Stimulated activated CD4-positive, alpha-beta T cell treated with anti-CD3 and anti-CD28 coated beads, Interleukin-1b, Interleukin-23, amount 100 ng/mL, for 4 hours (primary cell): Measurements from ENCODE around the gene ECE2.

Experiments
- DNase-seq, 2 donors: peaks; one replicate each; pipeline ENCODE4 v3.0.0-alpha.2; 2020; ENCODE audit warnings: low read depth in 2 of 2

ECE2 gene

GRCh38 chr3:184240384-184241140 is 35.3 kb upstream of the ECE2 start:
- no peak for DNase-seq

GRCh38 chr3:184241141-184241446 is 34.7 kb upstream of the ECE2 start:
- DNase-seq: no peak

- DNase-seq: no peak
Observed at GRCh38 chr3:184241447-184242296, 34.1 kb upstream of the ECE2 start.

- no peak for DNase-seq
Observed at GRCh38 chr3:184242297-184242685, 33.5 kb upstream of the ECE2 start.

- peak; percentile 84 to 87 for DNase-seq
Observed at GRCh38 chr3:184248454-184249411, 27.1 kb upstream of the ECE2 start, which contains the start of gene ALG3. Gene ALG3, minus strand, starts transcription at chr3:184248962. Its CDS starts 22 bp downstream, at chr3:184248940.

GRCh38 chr3:184249412-184250166 is 26.2 kb upstream of the ECE2 start, which contains the start of gene EEF1AKMT4:
Gene EEF1AKMT4, plus strand, starts transcription at chr3:184249672. Its CDS starts 23 bp downstream, at chr3:184249695.
- DNase-seq: peak; percentile 88 to 90

GRCh38 chr3:184250167-184250828 is 25.5 kb upstream of the ECE2 start:
- DNase-seq: peak; percentile 82 to 85

GRCh38 chr3:184255291-184256039 is 20.4 kb upstream of the ECE2 start:
- DNase-seq: peak in 1 of 2 donors; percentile 10

GRCh38 chr3:184257083-184257915 is 18.5 kb upstream of the ECE2 start:
- DNase-seq: no peak

GRCh38 chr3:184258926-184259325 is 16.9 kb upstream of the ECE2 start:
- no peak for DNase-seq

- no peak for DNase-seq
Observed at GRCh38 chr3:184259396-184259877, 16.4 kb upstream of the ECE2 start.

GRCh38 chr3:184259878-184260723 is 15.7 kb upstream of the ECE2 start:
- DNase-seq: peak in 1 of 2 donors; percentile 20

- DNase-seq: no peak
Observed at GRCh38 chr3:184260724-184261269, 15.0 kb upstream of the ECE2 start.

- DNase-seq: peak; percentile 35 to 54
Observed at GRCh38 chr3:184261270-184261853, 14.5 kb upstream of the ECE2 start, which contains the start of gene CAMK2N2. Gene CAMK2N2, minus strand, starts transcription at chr3:184261553. Its CDS starts 268 bp downstream, at chr3:184261285.

GRCh38 chr3:184261854-184262763 is 13.7 kb upstream of the ECE2 start:
- peak in 1 of 2 donors; percentile 20 for DNase-seq

- no peak for DNase-seq
Observed at GRCh38 chr3:184262764-184263179, 13.1 kb upstream of the ECE2 start.
